ENCODE results near the gene WASF3. TPM values are rescaled to one million over a fixed set of nuclear protein-coding genes. Genes with fewer than 3 reads are reported as not detected.

Gene WASF3
- polyA plus RNA-seq, 3 donors: not detected

DNA sequence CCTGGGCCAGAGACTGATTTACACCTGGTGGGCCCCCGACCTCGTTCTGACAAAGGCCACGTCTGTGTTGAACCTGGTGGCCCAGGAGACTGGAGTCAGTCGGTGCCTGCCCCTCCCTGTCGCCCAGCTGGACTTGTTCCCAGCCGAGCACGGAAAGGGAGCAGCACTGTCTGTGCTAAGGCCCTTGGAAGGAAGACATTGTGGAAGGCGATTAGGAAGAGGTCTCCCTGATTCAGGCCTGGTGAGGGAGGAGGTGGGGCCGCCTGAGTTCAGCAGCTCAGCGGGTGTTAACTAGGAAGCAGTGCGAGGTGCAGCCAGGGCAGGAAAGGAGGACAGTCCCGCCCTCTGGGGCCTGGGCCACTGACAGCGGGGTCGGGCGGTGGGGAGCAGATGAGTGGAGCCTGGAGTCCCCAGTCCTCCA, 138.4 kb downstream of the WASF3 start:
- 84% methylated on average over 15 of the region's 15 CpGs for WGBS (ENCODE audit: insufficient coverage)
- Histone ChIP-seq H3K79me2 (ENCODE audit: insufficient read depth, low read length) (no peaks in the 10 kb centered on the region), H3K4me3 (replicated peaks in 1 of 3; ENCODE audit: low read depth in 2 of 3, low read length in 3 of 3) (no peak overlapping the region), H3K4me1 (ENCODE audit: control insufficient read depth in 1 of 2, insufficient read depth in 2 of 2, low read length in 2 of 2) (no peaks in the 10 kb centered on the region), H3K9me3 (replicated peaks in 1 of 2; ENCODE audit: control insufficient read depth in 1 of 2, insufficient read depth in 1 of 2, low read length in 2 of 2) (peaks cover 3 to 4% of the 10 kb centered on the region in 2 donors), H3K27ac (ENCODE audit: low read depth in 1 of 2, low read length in 2 of 2) (no peak overlapping the region), H3K36me3 (replicated peaks in 1 of 2; ENCODE audit: control insufficient read depth in 1 of 2, insufficient read depth in 2 of 2, low read length in 2 of 2) (no peaks in the 10 kb centered on the region), H2AFZ (ENCODE audit: insufficient read depth, low read depth, low read length, poor library complexity, severe bottlenecking) (no peak overlapping the region), H3K27me3 (ENCODE audit: control insufficient read depth in 2 of 2, insufficient read depth in 2 of 2, low read length in 2 of 2) (peaks cover 0 to 3% of the 10 kb centered on the region in 2 donors), H3K4me2 (replicated peaks; ENCODE audit: extremely low read depth, low read length, poor library complexity, severe bottlenecking) (no peak overlapping the region), H3K9ac (ENCODE audit: insufficient read depth, low read length, poor library complexity, severe bottlenecking) (no peak overlapping the region), H4K20me1 (ENCODE audit: insufficient read depth, low read length) (no peaks in the 10 kb centered on the region)
- Mint-ChIP-seq H3K36me3 (no peaks in the 10 kb centered on the region), H3K4me1 (peaks cover 3% of the 10 kb centered on the region), H3K27ac (peak overlapping the region in 2 of 7 donors; percentile 4 to 58), H3K9me3 (peaks cover 0 to 18% (median 6%) of the 10 kb centered on the region in 7 donors), H3K4me3 (no peak overlapping the region), H3K27me3 (ENCODE audit: low read depth in 3 of 3) (peaks cover 5 to 11% (median 10%) of the 10 kb centered on the region in 3 donors)
- DNase-seq: no peak
- TF ChIP-seq CTCF (IDR thresholded peaks at IDR 0.05): no peak
- intact Hi-C loops (cut with micrococcal nuclease): loop anchor here (5.0 to 10.0 kb wide), 4 partner anchors 211 to 514 kb away; no protein-coding TSS in a partner anchor

- 97% methylated on average over 10 of the region's 21 CpGs for WGBS (ENCODE audit: insufficient coverage)
Measured at GRCh38 chr13:26697069-26697955, 139.8 kb downstream of the WASF3 start.

More at GRCh38 chr13:26697069-26697955, 139.8 kb downstream of the WASF3 start:
- H3K4me1 ChIP-seq (ENCODE audit: control insufficient read depth in 1 of 2, insufficient read depth in 2 of 2, low read length in 2 of 2): no peaks in the 10 kb centered on the region
- H3K4me3 ChIP-seq (replicated peaks in 1 of 3; ENCODE audit: low read depth in 2 of 3, low read length in 3 of 3): no peak overlapping the region
- no peak overlapping the region for H2AFZ ChIP-seq (ENCODE audit: insufficient read depth, low read depth, low read length, poor library complexity, severe bottlenecking)
- Mint-ChIP-seq H3K4me1 (peaks cover 3% of the 10 kb centered on the region), H3K27me3 (ENCODE audit: low read depth in 3 of 3) (peaks cover 5 to 13% (median 11%) of the 10 kb centered on the region in 3 donors), H3K4me3 (no peak overlapping the region), H3K27ac (peak overlapping the region in 1 of 7 donors; percentile 27), H3K36me3 (no peaks in the 10 kb centered on the region), H3K9me3 (peaks cover 0 to 10% (median 3%) of the 10 kb centered on the region in 7 donors)
- intact Hi-C loops (cut with micrococcal nuclease): loop anchor here (5.0 to 10.0 kb wide), 4 partner anchors 213 to 515 kb away; no protein-coding TSS in a partner anchor
- peaks cover 0 to 3% of the 10 kb centered on the region in 2 donors for H3K27me3 ChIP-seq (ENCODE audit: control insufficient read depth in 2 of 2, insufficient read depth in 2 of 2, low read length in 2 of 2)
- DNase-seq: no peak
- H3K36me3 ChIP-seq (replicated peaks in 1 of 2; ENCODE audit: control insufficient read depth in 1 of 2, insufficient read depth in 2 of 2, low read length in 2 of 2): no peaks in the 10 kb centered on the region
- no peak overlapping the region for H3K27ac ChIP-seq (ENCODE audit: low read depth in 1 of 2, low read length in 2 of 2)
- H3K4me2 ChIP-seq (replicated peaks; ENCODE audit: extremely low read depth, low read length, poor library complexity, severe bottlenecking): no peak overlapping the region
- H3K79me2 ChIP-seq (ENCODE audit: insufficient read depth, low read length): no peaks in the 10 kb centered on the region
- TF ChIP-seq CTCF (IDR thresholded peaks at IDR 0.05): no peak
- peaks cover 0 to 3% of the 10 kb centered on the region in 2 donors for H3K9me3 ChIP-seq (replicated peaks in 1 of 2; ENCODE audit: control insufficient read depth in 1 of 2, insufficient read depth in 1 of 2, low read length in 2 of 2)
- no peak overlapping the region for H3K9ac ChIP-seq (ENCODE audit: insufficient read depth, low read length, poor library complexity, severe bottlenecking)
- no peaks in the 10 kb centered on the region for H4K20me1 ChIP-seq (ENCODE audit: insufficient read depth, low read length)

All from CD14-positive monocyte (primary cell).